ENCODE results near the gene EIF3L.

EIF3L gene

DNA sequence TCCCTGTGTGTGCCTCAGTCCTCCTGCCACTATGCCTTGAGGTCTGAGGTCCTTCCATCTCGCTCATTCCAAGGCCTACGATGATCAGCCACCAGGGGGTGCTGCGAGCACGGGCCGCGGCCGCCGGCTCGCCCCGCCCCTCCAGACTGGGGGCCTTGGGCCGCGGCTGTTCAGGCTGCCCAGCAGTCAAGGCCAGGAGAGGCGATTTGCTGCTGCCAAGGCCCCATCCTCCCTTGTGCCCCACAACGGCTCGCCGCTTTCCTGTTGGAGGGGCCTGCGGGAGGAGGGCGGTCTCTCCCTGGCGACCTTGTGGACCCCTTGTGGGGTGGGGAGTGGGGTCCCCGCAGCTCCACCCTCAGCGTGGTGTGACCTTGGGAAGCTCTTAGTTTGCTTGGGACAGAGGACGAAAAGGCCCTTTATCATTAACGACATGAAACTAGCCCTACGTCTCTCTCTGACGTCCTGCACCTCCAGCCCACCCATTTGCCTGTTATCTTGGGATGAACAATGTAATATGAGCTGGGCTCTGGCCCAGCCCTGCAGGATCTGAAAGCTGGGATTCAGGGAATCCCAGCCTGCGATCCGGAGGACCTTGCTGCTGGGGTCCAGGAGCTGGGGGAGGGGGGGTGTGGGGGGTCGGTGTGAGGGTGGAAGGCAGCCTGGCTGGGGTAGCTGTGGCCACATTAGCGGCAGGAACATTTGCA is 31.4 kb upstream of the EIF3L start:
- DNase-seq, result peak; percentile 93

DNA sequence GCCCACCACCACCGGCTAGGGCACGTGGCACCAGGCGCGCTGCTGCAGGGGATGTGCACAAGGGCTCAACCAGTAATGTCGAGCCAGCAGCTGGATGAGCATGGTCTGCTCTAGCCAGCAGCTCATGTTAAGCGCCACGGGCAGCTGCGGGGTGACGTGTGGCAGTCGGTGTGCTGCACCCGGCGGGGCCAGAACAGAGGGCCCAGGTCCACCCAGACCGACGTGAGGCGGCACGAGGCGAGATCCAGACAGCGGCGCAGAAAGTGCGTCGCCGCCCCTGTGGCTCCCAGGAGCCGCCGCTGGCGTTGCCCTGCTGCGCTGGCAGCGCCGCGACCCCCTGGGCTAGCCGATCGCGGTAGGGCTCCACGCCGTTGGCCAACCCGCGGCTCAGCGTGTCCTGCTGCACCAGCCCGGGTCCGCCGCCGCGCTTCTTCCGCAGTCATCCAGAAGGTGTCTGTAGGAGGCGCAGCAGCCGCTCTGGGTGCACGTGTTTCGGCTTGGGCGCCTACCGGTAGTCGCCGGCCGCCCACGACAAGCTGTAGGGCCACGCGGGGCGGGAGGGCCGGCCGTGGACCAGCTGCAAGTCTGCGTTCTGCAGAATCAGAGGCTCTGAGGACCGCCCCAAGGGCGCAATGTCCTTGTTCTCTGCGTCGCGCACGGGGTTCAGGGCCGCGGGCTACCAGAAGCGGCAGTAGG is 30.7 kb upstream of the EIF3L start:
- no peak for DNase-seq

DNA sequence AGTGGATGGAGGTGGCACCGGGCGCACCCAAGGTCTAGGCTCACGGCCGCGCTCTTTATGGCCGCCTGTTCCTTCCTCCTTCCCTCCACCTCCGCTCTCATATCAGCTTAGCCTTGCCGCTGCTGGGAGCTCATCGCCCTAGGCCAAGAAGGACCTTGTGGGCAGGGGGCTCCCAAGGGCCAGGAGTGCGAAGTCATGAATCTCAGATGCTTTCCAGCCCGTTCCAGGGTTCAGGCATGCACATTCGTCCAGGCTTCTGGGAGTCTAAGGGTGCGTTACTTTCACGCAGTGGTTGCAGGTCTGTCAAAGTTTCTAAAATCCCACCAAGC is 30.1 kb upstream of the EIF3L start:
- no peak for DNase-seq

DNA sequence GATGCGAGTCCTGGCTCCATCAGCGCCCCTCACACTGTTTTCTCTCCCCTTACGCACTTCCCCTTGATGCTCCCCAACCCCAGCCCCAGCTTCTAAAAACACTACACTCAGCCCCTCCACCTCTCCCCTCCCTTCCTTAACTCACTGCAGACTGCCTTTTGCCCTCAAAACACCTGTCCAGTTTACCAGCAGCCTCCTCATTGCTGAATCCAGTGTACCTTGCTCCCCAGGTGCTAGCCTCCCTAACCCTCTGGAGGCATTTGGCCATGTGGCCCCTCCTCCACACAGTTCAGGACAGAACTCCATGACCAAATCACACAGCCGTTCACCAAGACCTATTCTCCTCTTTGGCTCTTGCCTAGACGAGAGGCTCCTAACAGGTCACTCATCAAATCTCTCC is 28.9 kb upstream of the EIF3L start:
- DNase-seq, result no peak

DNA sequence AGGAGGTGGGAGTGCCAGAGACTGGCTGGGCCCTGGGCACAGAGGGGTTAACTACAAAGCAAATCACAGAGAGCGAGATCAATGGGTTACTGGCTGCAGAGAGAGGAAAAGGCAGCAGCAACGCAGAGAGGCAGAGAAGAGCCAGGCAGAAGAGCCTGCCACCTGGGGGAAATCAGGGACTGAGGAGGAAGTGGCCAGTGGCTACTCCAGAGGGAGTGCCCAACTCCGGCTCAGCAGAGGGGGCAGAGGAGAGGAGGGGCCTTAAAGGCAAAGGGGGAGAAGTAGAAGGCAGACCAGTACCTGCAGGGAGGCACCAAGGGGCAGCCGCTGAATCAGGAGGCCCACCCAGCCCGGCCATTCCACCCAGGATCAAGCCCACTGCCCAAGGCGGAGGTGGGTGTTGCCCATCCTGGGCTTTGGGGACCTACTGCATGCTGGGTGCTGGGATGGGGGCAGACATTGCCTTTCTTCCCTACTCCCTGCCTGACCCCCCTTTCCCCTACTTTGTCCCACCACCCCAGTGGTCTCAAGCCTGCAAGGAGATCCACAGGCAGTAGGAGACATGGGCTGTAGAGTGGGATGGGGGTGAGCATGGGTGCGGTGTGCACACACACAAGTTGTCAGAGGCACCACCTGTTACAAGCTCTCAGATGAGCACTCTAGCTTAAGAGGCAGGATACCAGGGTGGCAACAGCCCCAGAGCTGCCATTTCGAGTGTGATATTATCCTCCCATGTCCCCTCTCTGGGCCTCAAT is 27.0 kb upstream of the EIF3L start:
- DNase-seq, result no peak

DNA sequence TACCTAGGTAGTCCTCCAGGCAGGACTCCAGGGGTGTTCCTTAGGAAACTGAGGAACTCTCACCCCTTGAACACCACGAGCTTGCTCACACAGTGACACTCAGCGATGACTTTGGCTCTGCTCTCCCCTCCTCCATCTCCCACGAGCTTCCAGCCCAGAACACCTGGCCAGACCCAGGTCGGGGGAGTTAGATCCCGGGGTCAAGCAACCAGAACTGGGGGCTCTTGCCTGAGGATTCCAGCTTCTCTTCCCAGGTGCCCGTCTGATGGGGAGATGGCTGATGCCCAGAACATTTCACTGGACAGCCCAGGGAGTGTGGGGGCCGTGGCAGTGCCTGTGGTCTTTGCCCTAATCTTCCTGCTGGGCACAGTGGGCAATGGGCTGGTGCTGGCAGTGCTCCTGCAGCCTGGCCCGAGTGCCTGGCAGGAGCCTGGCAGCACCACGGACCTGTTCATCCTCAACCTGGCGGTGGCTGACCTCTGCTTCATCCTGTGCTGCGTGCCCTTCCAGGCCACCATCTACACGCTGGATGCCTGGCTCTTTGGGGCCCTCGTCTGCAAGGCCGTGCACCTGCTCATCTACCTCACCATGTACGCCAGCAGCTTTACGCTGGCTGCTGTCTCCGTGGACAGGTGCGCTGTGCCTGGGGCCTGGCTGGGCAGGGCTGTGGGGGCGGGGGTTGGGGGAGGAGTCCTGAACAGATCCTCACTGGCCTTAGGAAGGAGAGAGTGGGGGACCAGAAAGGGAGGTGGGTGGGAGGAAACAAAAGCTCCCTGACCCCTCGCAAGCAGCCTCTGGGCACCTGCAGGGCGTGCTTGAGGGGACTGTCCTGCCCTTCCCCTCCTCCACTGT is 25.9 kb upstream of the EIF3L start, which contains the start of gene GALR3:
TSS of gene GALR3 (plus strand) at position 249 of the 852 bp plus-strand sequence. CDS start at position 274, 25 bp downstream.
- DNase-seq, result no peak

DNA sequence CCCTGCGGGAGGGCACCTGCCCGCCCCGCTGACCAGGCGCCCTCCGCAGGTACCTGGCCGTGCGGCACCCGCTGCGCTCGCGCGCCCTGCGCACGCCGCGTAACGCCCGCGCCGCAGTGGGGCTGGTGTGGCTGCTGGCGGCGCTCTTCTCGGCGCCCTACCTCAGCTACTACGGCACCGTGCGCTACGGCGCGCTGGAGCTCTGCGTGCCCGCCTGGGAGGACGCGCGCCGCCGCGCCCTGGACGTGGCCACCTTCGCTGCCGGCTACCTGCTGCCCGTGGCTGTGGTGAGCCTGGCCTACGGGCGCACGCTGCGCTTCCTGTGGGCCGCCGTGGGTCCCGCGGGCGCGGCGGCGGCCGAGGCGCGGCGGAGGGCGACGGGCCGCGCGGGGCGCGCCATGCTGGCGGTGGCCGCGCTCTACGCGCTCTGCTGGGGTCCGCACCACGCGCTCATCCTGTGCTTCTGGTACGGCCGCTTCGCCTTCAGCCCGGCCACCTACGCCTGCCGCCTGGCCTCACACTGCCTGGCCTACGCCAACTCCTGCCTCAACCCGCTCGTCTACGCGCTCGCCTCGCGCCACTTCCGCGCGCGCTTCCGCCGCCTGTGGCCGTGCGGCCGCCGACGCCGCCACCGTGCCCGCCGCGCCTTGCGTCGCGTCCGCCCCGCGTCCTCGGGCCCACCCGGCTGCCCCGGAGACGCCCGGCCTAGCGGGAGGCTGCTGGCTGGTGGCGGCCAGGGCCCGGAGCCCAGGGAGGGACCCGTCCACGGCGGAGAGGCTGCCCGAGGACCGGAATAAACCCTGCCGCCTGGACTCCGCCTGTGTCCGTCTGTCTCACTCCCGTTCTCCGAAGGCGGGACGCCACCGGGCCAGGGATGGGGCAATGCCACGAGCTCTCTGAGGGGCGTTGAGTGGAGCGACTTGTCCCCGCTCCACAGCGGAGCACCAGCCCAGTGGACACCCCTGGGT is 24.3 kb upstream of the EIF3L start:
- DNase-seq, result no peak

DNA sequence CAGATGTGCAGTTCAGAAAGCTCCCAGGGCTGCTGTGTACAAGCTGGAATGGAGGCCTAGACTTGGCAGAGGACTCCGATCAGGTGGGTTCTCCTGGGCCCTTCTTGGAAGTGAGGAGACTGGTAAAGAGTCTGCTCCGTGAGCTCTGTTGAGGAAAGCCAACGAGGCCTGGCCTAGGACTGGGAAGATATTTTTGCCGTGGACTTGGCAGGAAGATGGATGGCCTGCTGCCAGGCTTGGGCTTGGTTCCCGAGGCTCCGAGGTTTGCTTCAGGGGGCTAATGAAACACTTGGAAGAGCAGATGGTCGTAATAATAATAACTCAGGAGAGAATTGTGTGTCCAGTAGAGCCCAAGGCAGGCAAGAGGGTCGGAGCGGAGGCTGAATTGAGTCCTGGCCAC is 22.2 kb upstream of the EIF3L start:
- peak; percentile 91 for DNase-seq

DNA sequence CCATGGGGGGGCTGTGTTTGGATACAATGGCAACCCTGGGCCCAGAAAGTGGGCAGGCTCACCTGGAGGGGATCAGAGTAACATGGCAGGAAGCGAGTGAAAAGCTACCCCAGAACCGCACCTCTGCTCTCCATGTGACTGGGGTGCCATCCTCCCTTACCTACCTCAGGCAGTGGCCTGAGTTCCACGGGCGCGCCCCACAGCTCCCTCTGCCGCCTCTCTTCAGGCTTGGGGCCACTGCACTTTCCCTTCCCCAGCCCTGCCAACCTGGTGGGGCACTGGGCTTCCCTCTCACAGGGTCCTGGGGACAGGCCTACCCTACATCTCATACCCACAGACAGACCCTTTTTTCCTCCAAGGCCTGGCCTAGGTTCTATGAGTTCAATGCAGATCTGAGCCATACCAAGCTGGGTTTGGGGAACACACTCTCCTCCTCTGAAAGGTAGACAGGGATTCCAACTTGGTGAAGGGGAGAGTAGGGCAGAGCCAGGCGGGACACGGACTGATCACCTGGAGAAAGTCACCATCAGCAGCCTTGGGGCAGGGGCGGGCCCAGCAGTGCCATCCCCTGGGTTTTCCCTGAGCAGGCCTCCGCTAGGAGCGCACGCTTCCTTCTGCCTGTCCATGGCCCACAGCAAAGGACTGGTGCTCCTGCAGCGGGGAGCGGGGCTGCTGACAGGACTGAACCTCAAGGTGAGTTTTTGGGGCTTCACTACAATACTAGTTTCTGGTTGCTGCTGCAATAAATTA is 19.0 kb upstream of the EIF3L start:
- no peak for DNase-seq

DNA sequence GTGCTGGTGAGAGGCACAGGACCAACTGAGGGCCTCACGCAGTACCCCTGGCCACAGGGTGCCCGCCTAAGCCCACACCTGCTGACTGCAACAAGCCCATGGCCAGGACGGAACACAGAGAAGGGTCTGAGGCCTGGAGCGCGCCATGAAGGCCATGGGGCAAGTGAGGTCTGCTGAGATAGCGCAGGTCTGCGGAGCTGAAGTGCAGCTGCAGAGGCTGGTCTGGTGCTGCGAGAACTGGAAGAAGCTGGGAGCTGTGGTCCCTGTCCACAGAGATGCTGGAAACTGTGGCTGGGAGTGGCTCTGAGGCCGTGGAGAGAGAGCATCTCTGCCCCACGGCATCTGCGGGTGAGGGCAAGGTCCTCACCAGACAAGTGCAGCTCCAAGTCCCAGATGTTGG is 17.7 kb upstream of the EIF3L start:
- DNase-seq, result no peak

DNA sequence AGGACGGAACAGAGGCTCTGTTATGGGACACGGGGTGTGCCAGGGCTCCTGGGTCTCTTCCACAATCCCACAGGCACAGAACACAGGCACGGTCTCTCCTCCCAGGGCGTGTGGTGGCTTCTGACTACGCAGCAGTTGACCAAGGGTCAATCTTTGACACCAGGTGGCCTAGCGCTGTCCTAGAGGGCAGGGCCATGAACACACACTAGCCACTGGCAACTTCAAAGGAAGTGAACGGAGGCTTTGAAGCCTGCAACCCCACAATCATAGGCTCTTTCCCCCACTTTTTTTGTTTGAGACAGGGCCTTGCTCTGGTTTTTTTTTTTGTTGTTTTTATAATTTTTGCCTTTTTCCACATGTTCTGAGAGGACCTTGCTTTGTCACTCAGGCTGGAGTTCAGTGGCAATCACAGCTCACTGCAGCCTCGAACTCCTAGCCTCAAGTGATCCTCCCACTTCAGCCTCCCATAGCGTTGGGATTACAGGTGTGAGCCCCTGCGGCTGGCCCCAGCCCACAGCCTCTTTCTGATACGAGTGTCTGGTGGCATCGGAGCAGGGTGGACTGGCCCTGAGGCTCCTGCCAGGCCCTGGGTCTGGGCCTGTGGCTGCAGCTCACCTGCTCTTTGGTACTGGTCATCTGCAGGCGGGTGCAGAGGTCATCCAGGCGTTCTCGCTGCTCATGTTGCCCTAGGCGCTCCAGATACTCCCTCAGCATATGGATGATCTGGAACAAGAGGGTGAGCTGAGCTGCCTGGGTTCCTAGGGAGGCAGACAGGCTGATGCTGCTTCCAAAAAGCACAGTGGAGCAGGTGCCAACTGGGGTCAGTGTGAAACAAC is 17.0 kb upstream of the EIF3L start:
- no peak for DNase-seq

DNA sequence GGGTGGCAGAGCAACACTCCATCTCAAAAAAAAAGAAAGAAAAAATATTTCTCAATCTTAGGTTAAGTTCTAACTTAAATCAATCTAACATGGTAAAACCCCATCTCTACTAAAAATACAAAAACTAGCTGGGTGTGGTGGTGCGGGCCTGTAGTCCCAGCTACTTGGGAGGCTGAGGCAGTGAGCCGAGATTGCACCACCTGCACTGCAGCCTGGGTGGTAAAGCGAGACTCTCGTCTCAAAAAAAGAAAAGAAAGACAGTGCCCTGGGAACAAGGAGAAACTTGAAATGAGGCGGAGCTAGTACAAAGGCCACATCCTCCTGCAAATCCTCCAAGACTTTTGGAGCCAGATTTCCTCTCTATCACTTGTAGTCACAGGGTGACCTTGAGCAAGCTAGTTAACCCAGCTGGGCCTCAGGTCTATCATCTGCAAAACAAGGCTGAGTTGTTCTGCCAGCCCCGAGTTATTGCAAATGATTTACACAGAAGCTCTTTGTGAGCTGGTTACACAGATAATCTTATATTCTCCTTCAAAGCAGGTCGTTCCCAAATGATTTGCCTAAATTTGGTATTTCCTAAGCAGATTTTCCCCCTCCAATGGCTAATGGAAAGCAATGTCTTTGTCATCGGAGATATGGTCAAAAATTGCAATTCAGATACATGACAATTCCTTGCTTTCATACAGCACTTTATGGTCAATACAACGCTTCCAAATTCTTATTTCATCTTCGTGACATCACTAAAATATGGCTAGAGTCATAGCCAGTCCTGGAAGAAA is 7.0 kb upstream of the EIF3L start:
- no peak for DNase-seq

DNA sequence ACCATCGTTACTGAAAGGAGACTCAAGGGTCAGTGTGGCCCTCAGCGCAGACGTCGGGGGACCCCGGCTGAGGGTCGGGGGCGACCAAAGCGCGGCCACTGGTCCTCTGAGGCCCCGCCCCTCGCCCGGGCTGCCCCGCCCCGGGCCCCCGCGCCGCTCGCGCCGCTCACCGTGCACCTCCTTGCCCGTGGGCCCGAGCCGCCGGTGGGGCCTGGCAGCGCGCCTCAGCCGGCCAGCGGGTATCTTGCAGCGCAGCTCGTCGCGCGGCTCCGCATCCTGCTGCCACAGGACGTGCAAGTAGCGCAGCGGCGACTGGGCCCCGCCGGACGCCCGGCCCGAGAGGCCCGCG is 5.5 kb upstream of the EIF3L start:
- no peak for DNase-seq

DNA sequence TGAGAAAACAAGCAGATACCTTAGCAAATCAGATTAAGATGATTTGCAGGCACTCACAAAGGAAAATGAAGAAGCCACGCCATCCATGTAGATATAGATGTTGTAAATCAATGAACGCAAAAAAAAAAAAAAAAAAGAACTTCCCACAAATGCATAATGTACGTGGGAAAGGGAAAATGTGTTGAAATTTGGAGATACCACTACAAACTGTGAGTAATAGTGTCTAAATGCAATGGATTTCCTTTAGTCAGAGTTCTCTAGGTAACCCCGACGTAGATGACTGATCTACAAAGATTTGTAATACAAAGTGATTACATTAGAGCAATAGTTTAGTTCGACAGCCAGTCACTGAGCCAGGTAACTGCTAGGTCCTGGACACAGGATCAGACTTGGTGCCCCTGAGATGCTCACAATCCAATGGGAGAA is 4.3 kb upstream of the EIF3L start:
- no peak for DNase-seq

DNA sequence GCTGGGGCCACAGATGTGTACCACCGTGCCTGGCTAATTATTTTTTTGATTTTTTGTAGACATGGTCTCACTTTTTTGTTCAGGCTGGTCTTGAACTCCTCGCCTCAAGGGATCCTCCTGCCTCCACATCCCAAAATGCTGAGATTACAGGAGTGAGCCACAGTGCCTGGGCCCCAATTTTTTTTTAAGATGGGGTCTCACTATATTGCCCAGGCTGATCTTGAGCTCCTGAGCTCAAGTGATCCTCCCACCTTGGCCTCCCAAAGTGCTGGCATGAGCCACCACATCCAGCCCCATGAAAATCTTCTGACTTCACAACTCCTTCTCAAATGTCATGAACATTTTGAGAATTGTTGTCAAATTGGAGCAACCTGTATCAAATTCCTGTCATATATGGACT is 2.8 kb upstream of the EIF3L start:
- DNase-seq, result no peak

DNA sequence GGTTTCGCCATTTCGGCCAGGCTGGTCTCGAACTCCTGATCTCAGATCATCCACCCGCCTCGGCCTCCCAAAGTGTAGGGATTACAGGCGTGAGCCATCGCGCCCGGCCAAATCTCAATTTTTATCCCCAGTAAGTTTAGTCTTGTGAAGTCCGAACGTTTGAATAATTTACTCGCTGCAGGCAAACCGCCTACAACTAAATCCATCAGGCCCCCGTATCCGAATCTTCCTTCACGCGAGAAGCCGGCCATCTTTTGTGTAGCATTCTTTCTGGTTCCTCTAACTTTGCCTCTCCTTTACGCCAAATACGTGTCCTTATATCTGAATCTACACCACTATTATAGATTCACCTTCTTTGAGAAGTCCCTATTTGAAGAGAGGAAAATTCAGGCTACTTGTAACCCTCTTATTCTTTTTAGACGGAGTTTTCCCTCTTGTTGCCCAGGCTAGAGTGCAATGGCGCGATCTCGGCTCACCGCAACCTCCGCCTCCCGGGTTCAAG is 581 bp upstream of the EIF3L start:
- no peak for DNase-seq

DNA sequence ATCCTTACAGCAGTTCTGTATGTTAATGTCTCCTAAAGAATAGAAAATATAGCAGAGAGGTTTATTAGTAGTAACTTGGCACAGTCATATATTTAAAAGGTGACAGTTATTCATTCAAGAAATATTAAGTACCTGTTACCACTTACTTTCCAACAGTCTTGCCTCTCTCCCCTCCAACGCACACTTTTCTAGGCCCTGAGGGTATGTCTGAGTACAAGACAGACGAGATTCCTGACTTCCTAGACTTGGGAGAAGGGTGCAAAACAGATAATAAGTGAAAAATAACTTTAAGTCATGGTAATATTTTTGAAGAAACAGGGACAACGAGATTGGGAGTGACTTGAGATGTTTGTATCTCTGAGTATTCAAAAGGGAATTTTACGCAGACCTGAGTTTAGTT is 1.6 kb downstream of the EIF3L start:
- no peak for DNase-seq

DNA sequence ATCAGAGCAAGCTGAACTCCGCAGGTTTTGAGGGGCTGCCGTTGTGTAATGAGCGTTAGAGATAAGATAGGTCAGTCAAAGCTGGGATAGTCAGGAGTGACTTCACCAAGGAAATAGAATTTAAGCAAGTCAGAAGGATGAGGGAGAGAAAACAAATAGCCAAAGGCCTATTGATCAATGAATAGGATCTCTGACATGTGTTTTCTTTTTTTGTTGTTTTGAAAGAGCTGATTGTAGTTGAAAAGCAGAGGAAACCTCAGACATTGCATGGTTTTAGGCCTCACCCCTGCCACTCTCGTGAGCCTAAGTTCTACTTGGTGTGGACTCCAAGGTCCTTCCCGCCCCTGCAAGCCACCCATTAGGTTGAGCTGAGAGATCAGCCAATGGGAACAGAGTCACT is 3.2 kb downstream of the EIF3L start:
- DNase-seq, result no peak

DNA sequence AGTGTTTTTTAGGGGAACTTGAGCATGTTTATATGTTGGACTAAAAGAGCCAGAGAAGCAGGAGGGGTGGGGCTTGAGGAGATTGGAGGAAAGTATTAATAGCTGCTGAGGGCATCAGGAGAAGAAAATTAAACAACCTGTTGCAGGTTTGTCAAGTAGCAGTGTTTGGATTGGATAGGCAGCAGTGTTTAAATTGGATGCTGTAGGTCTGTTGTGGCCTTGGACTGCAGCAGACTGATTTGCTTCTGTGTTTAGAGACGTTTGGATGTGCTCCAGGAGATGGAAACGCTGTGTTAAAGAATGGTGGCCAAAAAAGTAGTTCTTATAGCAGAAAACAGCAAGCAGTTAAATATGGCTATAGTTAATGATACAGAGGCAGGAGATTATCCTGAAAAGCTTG is 5.7 kb downstream of the EIF3L start:
- no peak for DNase-seq

Data from right forelimb (tissue), 1 donor.